HepG2 (cell line): ENCODE measurements around the gene FBXL7. TPM values are rescaled to one million over a fixed set of nuclear protein-coding genes. Genes with fewer than 3 reads are reported as not detected.

Experiments used
- ATAC-seq: fragments of 200-7000 bp; cut with Tn5 transposase; 3 replicates; pipeline ENCODE4 v1.9.1; 2020; ENCODE audit warnings: mild to moderate bottlenecking, moderate library complexity
- BruUV-seq: library from RNA; stranded (reverse); fragments of 400-500 nt; replicated peaks from 2 replicates; lab custom pipeline; 2021; lab: Mats Ljungman, UMichigan
- CTCF ChIA-PET: fragments of 300-600 bp; formaldehyde crosslinking; extraction: SDS; loops from one replicate; lab custom pipeline; 2021; ENCODE audit warnings: low total read pairs, inconsistent platforms, low intra/inter-chr PET ratio; lab: Yijun Ruan, JAX
- POLR2A ChIA-PET: fragments of 350-600 bp; sonication (Branson Sonifier 250); formaldehyde crosslinking; loops from one replicate; lab custom pipeline; 2020; ENCODE audit warnings: antibody characterized with exemption, inconsistent platforms; lab: Yijun Ruan, JAX
- DNase-seq: peaks from one replicate; pipeline ENCODE4 v3.0.0-alpha.2; 2015; ENCODE audit warnings: low spot score
- FAIRE-seq: peaks from 3 replicates; lab custom pipeline; 2011; peaks lifted over from hg19 to GRCh38; lab: Jason Lieb, UNC
- H2AFZ ChIP-seq: one replicate; pipeline ENCODE4 v1.6.1; 2011; ENCODE audit warnings: low read length, inconsistent platforms
- H3K27ac ChIP-seq: fragments of 300-600 bp; 3 replicates; pipeline ENCODE4 v1.8.0; 2011; ENCODE audit warnings: mixed run types, mild to moderate bottlenecking, mixed read lengths, low read length, inconsistent platforms; ENCODE audit not compliant: insufficient read depth; ENCODE audit errors: extremely low read length
- H3K27me3 ChIP-seq, 2 experiments: fragments of 200-600 bp in 1 of 2; 2 replicates in 1 of 2; 3 replicates in 1 of 2; pipeline versions ENCODE4 v1.6.0 to v1.8.0; 2011; ENCODE audit warnings: low read length in 2 of 2, mild to moderate bottlenecking in 2 of 2, moderate library complexity in 2 of 2, inconsistent platforms in 1 of 2; ENCODE audit not compliant: insufficient read depth in 2 of 2, control insufficient read depth in 1 of 2
- H3K36me3 ChIP-seq, 2 experiments: fragments of 200-600 bp in 1 of 2; replicated peaks in 1 of 2; 2 replicates in 1 of 2; 3 replicates in 1 of 2; pipeline versions ENCODE4 v1.5.1 to v1.8.0; 2011; ENCODE audit warnings: low read length in 2 of 2, inconsistent platforms in 1 of 2; ENCODE audit not compliant: insufficient read depth in 2 of 2, control insufficient read depth in 1 of 2
- H3K4me1 ChIP-seq: 2 replicates; pipeline ENCODE4 v1.5.1; 2012; ENCODE audit warnings: low read length, inconsistent platforms; ENCODE audit not compliant: insufficient read depth
- H3K4me2 ChIP-seq: 2 replicates; pipeline ENCODE4 v1.6.0; 2011; ENCODE audit warnings: low read depth, low read length, inconsistent platforms
- H3K4me3 ChIP-seq, 3 experiments: fragments of 200-600 bp in 1 of 3; sonication (generic), shearing (Covaris generic) in 1 of 3; replicated peaks in 1 of 3; 2 replicates each; pipeline ENCODE4 v1.5.1; 2011 to 2016; ENCODE audit warnings: low read length in 3 of 3, inconsistent platforms in 2 of 3, low read depth in 2 of 3, mild to moderate bottlenecking in 2 of 3, control low read depth in 1 of 3, mixed read lengths in 1 of 3; ENCODE audit not compliant: insufficient read depth in 1 of 3
- H3K79me2 ChIP-seq: one replicate; pipeline ENCODE4 v1.6.1; 2011; ENCODE audit warnings: low read length, inconsistent platforms; ENCODE audit not compliant: insufficient read depth
- H3K9ac ChIP-seq: 2 replicates; pipeline ENCODE4 v1.6.0; 2011; ENCODE audit warnings: mild to moderate bottlenecking, low read depth, low read length, inconsistent platforms; ENCODE audit not compliant: insufficient read depth
- H3K9me3 ChIP-seq: 2 replicates; pipeline ENCODE4 v1.5.1; 2012; ENCODE audit warnings: mild to moderate bottlenecking, low read length
- H4K20me1 ChIP-seq: 2 replicates; pipeline ENCODE4 v1.6.0; 2011; ENCODE audit warnings: inconsistent platforms, mild to moderate bottlenecking, low read length, moderate library complexity; ENCODE audit not compliant: insufficient read depth
- AGO1 ChIP-seq: fragments of 200-400 bp; formaldehyde crosslinking; IDR thresholded peaks from 2 replicates; pipeline ENCODE4 v1.6.1; 2017; ENCODE audit warnings: mild to moderate bottlenecking, low read depth, low read length, moderate library complexity; ENCODE audit not compliant: poor library complexity, severe bottlenecking
- ATAD3A ChIP-seq: sonication (generic); formaldehyde crosslinking; IDR thresholded peaks from 2 replicates; pipeline ENCODE4 v1.4.0; 2020; ENCODE audit warnings: missing genetic modification reagents
- ESRRA ChIP-seq: sonication (generic); formaldehyde crosslinking; IDR thresholded peaks from 2 replicates; pipeline ENCODE4 v1.5.1; 2020; ENCODE audit warnings: mild to moderate bottlenecking, low read depth, missing genetic modification reagents
- HDAC2 ChIP-seq: sonication (generic); formaldehyde crosslinking; IDR thresholded peaks from 2 replicates; pipeline ENCODE4 v1.4.0; 2020; ENCODE audit warnings: missing genetic modification reagents
- HIVEP1 ChIP-seq: sonication (generic); formaldehyde crosslinking; IDR thresholded peaks from 2 replicates; pipeline ENCODE4 v1.4.0; 2020; ENCODE audit warnings: mild to moderate bottlenecking, missing genetic modification reagents
- HOXA3 ChIP-seq: sonication (generic); formaldehyde crosslinking; IDR thresholded peaks from 2 replicates; pipeline ENCODE4 v1.5.0; 2020; ENCODE audit warnings: missing genetic modification reagents
- KLF15 ChIP-seq: sonication (generic); formaldehyde crosslinking; IDR thresholded peaks from 2 replicates; pipeline ENCODE4 v1.8.1; 2023; ENCODE audit warnings: borderline replicate concordance, mild to moderate bottlenecking, inconsistent platforms, missing genetic modification reagents, mixed read lengths
- NR1H2 ChIP-seq: sonication (generic); formaldehyde crosslinking; IDR thresholded peaks from 2 replicates; pipeline ENCODE4 v1.8.1; 2022; ENCODE audit warnings: low read depth, missing genetic modification reagents, borderline replicate concordance
- PAF1 ChIP-seq: IDR thresholded peaks from 2 replicates; pipeline ENCODE4 v1.6.1; 2016; ENCODE audit warnings: missing genetic modification reagents, missing compliant biosample characterization
- PRPF4 ChIP-seq: fragments of 200-400 bp; formaldehyde crosslinking; IDR thresholded peaks from 2 replicates; pipeline ENCODE4 v1.6.1; 2016; ENCODE audit warnings: low read length, low read depth; ENCODE audit not compliant: poor library complexity, severe bottlenecking
- RXRA ChIP-seq: sonication (generic); formaldehyde crosslinking; IDR thresholded peaks from 2 replicates; pipeline ENCODE4 v1.5.1; 2020; ENCODE audit warnings: missing genetic modification reagents
- SP140L ChIP-seq: sonication (generic); formaldehyde crosslinking; IDR thresholded peaks from 2 replicates; pipeline ENCODE4 v1.4.0; 2020; ENCODE audit warnings: missing genetic modification reagents, borderline replicate concordance
- ZEB1 ChIP-seq: IDR thresholded peaks from 2 replicates; pipeline ENCODE4 v1.6.1; 2012; ENCODE audit warnings: mild to moderate bottlenecking, low read depth, inconsistent platforms; ENCODE audit not compliant: insufficient replicate concordance
- ZNF317 ChIP-seq: sonication (generic); formaldehyde crosslinking; IDR thresholded peaks from 2 replicates; pipeline ENCODE4 v1.5.0; 2020; ENCODE audit warnings: mild to moderate bottlenecking, missing genetic modification reagents
- ZNF431 ChIP-seq: sonication (generic); formaldehyde crosslinking; IDR thresholded peaks from 2 replicates; pipeline ENCODE4 v1.9.0; 2022; ENCODE audit warnings: missing genetic modification reagents, low read depth, mild to moderate bottlenecking, borderline replicate concordance
- in situ Hi-C: cut with HindIII; loops from 2 replicates; pipeline ENCODE4 v1.10.0; 2017; ENCODE audit warnings: low pct_unique_long_range_greater_than_20kb; ENCODE audit not compliant: extremely low pct_ligation_motif_present
- intact Hi-C: fragments of 100-400 bp; cut with micrococcal nuclease; formaldehyde crosslinking; loops from one replicate; pipeline ENCODE4 v1.10.0; 2022; ENCODE audit not compliant: unreplicated experiment
- polyA plus RNA-seq, 8 experiments: library from polyadenylated mRNA; depleted of rRNA in 3 of 8; stranded (reverse) in 7 of 8; unstranded in 1 of 8; fragments of >200 nt; fragmentation: Illumina TruSeq in 4 of 8; extraction: Trizol in 4 of 8; gene quantifications; 2 replicates each; pipeline versions ENCODE4 v1.2.1 to v1.2.3, GENCODE V29; 2011 to 2016; ENCODE audit warnings: low read depth in 4 of 8, missing spikeins in 1 of 8, mixed read lengths in 1 of 8; ENCODE audit not compliant: insufficient read depth in 1 of 8
- total RNA-seq, 5 experiments: library from RNA; depleted of rRNA; stranded (reverse); fragments of >200 nt; fragmentation: Illumina TruSeq; extraction: Trizol; gene quantifications; 2 replicates each; pipeline ENCODE4 v1.2.3, GENCODE V29; 2016; ENCODE audit warnings: low read depth in 1 of 5
- TF ChIP-seq, protein P1 (sequence below): sonication (generic); formaldehyde crosslinking; IDR thresholded peaks from 2 replicates; pipeline ENCODE4 v1.9.0; 2021; ENCODE audit warnings: missing genetic modification reagents, borderline replicate concordance
- TF ChIP-seq, protein P2 (sequence below): sonication (generic); formaldehyde crosslinking; IDR thresholded peaks from 2 replicates; pipeline ENCODE4 v1.9.0; 2021; ENCODE audit warnings: missing genetic modification reagents, mild to moderate bottlenecking, borderline replicate concordance
- TF ChIP-seq, protein P3 (sequence below): sonication (generic); formaldehyde crosslinking; IDR thresholded peaks from 2 replicates; pipeline ENCODE4 v1.4.0; 2020; ENCODE audit warnings: mild to moderate bottlenecking, low read depth, missing genetic modification reagents

The FBXL7 gene
- total and polyA plus RNA-seq, 2 of the 13 experiments (the other 11 are each of a cell fraction or from before 2014, with no cell fraction given), result 0.07 TPM; not detected in 1

DNA sequence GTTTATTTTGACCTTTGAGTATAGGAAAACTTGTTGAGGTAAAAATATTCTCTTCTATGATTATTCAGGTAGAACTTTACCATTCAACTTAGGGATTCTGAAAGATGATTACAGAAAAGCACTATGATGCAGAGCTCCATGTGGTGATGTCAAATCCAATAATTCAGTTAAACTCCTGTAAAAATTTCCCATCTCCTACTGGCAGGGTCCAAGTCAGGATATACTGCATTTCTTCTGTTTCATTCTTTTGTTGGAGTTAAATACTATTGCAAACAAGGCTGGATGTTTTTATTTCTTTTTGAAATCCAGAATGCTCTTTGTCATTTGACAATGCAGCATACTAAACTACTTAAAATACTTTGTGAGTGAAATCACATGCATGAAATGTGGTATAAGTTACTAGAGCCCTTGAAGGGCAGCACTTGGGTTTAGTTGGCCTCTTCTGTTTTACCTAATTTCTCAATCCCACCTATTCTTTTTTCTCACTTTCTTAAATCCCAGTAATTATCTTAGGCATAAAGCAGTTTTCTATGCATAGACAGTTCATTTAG is 204.5 kb downstream of the FBXL7 start:
- BruUV-seq, result no TSS peak
- H2AFZ ChIP-seq, result no peak overlapping the region
- in situ Hi-C loops (no loop called here), intact Hi-C loops (no loop called here)
- no peaks in the 10 kb centered on the region for H3K9me3 ChIP-seq
- DNase-seq (no peak), FAIRE-seq (no peak), ATAC-seq (no peak)
- no peaks in the 10 kb centered on the region for H3K27me3 ChIP-seq
- H3K27ac ChIP-seq, result no peak overlapping the region
- H3K9ac ChIP-seq, result no peak overlapping the region
- no peaks in the 10 kb centered on the region for H4K20me1 ChIP-seq
- no peaks in the 10 kb centered on the region for H3K79me2 ChIP-seq
- no peak overlapping the region for H3K4me3 ChIP-seq
- no peaks in the 10 kb centered on the region for H3K4me1 ChIP-seq
- CTCF ChIA-PET, result no interaction called here
- POLR2A ChIA-PET, result no interaction called here
- H3K36me3 ChIP-seq, result no peaks in the 10 kb centered on the region
- no peak overlapping the region for H3K4me2 ChIP-seq
- TF ChIP-seq HOXA3 (CRISPR knock-in tag) (no peak), PRPF4 (no peak), SP140L (CRISPR knock-in tag) (no peak), RXRA (no peak), ESRRA (no peak), HIVEP1 (CRISPR knock-in tag) (no peak), NR1H2 (no peak), ATAD3A (no peak), AGO1 (no peak), ZNF431 (CRISPR knock-in tag) (no peak), HDAC2 (CRISPR knock-in tag) (no peak), KLF15 (CRISPR knock-in tag) (no peak), ZEB1 (no peak), PAF1 (CRISPR knock-in tag) (no peak), ZNF317 (no peak)
- TF ChIP-seq, protein P1, sequence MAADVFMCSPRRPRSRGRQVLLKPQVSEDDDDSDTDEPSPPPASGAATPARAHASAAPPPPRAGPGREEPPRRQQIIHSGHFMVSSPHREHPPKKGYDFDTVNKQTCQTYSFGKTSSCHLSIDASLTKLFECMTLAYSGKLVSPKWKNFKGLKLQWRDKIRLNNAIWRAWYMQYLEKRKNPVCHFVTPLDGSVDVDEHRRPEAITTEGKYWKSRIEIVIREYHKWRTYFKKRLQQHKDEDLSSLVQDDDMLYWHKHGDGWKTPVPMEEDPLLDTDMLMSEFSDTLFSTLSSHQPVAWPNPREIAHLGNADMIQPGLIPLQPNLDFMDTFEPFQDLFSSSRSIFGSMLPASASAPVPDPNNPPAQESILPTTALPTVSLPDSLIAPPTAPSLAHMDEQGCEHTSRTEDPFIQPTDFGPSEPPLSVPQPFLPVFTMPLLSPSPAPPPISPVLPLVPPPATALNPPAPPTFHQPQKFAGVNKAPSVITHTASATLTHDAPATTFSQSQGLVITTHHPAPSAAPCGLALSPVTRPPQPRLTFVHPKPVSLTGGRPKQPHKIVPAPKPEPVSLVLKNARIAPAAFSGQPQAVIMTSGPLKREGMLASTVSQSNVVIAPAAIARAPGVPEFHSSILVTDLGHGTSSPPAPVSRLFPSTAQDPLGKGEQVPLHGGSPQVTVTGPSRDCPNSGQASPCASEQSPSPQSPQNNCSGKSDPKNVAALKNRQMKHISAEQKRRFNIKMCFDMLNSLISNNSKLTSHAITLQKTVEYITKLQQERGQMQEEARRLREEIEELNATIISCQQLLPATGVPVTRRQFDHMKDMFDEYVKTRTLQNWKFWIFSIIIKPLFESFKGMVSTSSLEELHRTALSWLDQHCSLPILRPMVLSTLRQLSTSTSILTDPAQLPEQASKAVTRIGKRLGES (CRISPR knock-in tag), result no peak
- TF ChIP-seq, protein P2, sequence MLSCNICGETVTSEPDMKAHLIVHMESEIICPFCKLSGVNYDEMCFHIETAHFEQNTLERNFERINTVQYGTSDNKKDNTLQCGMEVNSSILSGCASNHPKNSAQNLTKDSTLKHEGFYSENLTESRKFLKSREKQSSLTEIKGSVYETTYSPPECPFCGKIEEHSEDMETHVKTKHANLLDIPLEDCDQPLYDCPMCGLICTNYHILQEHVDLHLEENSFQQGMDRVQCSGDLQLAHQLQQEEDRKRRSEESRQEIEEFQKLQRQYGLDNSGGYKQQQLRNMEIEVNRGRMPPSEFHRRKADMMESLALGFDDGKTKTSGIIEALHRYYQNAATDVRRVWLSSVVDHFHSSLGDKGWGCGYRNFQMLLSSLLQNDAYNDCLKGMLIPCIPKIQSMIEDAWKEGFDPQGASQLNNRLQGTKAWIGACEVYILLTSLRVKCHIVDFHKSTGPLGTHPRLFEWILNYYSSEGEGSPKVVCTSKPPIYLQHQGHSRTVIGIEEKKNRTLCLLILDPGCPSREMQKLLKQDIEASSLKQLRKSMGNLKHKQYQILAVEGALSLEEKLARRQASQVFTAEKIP (CRISPR knock-in tag), result no peak
- TF ChIP-seq, protein P3, sequence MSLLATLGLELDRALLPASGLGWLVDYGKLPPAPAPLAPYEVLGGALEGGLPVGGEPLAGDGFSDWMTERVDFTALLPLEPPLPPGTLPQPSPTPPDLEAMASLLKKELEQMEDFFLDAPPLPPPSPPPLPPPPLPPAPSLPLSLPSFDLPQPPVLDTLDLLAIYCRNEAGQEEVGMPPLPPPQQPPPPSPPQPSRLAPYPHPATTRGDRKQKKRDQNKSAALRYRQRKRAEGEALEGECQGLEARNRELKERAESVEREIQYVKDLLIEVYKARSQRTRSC (CRISPR knock-in tag), result no peak
